ENCODE results near the gene MLLT3.

DNA sequence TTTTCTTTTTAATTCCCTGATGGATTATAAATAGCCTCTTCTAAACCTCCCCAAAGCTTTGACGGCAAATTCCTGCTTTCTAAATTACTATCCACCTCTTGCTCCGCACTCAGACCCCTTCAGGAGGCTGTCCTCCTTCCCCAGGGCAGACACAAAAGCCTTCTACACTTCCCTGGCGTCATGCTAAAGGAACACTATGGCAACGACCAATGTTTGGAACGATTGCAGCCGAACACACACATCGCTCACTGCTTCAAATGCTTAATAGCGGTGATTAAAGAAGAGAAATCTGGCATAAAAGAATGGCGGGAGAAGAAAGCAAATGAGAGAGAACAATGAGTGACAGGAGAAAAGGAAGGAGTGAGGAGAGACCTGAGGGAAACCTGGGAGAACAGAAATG lies 297.3 kb downstream of the MLLT3 start:
- TF ChIP-seq TAF1 (IDR thresholded peaks at IDR 0.05; ENCODE audit: borderline replicate concordance, insufficient read depth, low read length), result no peak
- TF ChIP-seq, protein P1, sequence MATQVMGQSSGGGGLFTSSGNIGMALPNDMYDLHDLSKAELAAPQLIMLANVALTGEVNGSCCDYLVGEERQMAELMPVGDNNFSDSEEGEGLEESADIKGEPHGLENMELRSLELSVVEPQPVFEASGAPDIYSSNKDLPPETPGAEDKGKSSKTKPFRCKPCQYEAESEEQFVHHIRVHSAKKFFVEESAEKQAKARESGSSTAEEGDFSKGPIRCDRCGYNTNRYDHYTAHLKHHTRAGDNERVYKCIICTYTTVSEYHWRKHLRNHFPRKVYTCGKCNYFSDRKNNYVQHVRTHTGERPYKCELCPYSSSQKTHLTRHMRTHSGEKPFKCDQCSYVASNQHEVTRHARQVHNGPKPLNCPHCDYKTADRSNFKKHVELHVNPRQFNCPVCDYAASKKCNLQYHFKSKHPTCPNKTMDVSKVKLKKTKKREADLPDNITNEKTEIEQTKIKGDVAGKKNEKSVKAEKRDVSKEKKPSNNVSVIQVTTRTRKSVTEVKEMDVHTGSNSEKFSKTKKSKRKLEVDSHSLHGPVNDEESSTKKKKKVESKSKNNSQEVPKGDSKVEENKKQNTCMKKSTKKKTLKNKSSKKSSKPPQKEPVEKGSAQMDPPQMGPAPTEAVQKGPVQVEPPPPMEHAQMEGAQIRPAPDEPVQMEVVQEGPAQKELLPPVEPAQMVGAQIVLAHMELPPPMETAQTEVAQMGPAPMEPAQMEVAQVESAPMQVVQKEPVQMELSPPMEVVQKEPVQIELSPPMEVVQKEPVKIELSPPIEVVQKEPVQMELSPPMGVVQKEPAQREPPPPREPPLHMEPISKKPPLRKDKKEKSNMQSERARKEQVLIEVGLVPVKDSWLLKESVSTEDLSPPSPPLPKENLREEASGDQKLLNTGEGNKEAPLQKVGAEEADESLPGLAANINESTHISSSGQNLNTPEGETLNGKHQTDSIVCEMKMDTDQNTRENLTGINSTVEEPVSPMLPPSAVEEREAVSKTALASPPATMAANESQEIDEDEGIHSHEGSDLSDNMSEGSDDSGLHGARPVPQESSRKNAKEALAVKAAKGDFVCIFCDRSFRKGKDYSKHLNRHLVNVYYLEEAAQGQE (IDR thresholded peaks at IDR 0.05; ENCODE audit: insufficient read depth in 1 of 2, low read depth in 2 of 2, low read length in 2 of 2), result no peak

Measured in PFSK-1 (cell line).